Measurements from ENCODE around the gene FAM216A.
"Not testable (repeated sequence)": the region's sequence is repeated elsewhere in the genome, so short reads cannot be mapped to it uniquely, and the experiment has no call there.

DNA sequence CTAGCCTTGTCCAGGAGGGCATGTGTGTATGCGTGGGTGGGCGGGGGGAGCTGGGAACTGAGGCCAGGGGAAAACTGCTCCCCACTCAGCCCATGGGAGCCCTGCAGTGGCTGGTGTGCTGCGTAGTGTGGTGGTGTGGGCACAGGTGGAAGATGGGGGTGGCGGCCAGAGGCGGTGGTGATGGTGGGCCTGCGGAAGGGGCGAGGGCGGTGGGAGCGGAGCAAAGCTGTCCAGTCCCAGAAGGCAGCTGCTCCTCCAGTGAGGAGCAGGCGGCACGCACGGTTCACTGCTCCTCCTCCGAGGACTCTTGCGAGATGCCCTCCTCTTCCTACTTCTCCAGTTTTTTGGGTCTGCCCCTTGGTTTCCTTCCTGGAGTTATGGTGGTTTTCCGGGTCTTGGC lies 39.0 kb upstream of the FAM216A start:
- not testable (repeated sequence) for TF ChIP-seq CTCF, POLR2A (IDR thresholded peaks at IDR 0.05)

Measured in Peyer's patch (tissue), 4 donors.